ENCODE results near the gene ITGA11.
"Not testable (repeated sequence)": the region's sequence is repeated elsewhere in the genome, so short reads cannot be mapped to it uniquely, and the experiment has no call there.

ITGA11 gene

DNA sequence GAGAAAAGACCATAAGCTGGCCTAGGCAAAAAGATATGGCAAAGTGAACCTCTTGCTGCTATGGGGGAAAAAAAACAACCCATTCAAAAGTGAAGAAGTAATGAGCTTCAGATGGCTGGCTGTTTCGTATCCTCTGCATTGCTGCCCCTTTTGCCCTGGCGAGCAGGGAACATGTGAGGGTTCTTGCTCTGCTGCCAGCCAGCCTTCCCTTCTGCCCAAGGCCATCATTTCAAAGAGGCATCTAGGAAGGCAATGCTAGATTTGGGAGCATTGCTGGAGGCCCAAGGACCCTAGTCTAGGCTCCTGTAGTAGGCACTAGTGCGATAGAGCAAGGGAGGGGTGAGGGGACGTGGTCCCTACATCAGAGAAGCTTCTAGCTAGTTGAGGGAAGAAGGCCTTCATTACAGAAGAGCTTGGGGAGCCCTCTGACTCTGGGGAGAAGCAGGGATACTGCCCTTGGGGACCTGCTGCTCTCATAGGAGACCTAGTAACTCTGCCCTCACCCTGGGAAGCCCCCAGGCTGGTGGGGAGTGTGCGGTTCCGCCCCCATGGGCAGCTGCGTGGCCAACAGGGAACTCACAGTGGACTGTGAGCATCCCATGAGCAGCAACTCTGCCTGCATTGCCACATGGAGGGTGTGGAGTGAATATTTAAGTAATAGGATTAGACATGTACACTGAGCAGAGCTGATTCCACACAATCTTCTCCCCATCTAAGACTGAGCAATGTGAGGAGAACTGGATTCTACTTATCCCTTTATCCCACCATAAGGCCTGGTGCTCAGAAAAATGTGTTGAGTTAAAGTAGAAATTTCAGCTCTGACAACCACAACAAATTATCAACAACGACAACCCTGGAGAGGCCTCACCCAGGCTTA, 21.3 kb downstream of the ITGA11 start:
- DNase-seq: no peak

DNA sequence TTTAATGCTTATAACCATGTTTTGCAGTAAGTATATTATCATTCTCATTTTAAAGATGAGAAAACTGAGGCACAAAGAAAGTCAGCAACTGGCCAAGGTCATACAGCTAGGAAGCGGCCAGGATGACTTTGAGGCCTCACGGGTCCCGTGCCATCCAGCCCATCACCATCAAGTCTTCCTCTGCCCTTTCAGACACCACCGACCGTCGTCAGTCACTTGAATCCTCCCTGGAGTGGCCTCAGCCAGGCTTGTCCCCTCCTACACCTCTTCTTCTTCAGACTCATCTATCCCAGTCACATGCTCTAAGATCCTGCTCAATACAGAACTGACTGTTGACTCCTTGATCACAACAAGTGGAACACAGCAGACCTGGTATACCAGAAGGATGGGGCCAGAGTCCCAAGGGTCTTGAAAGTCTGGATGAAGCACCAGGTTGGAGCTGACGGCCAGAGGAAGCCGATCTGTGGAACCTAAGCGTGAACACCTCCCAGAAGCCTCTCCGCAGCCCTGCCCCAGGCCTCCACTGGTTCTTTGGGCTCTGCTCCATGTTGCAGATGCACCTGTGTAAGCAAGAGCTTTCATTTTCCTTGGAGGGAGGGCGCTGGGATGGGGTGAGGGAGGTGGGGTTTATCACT, 22.1 kb downstream of the ITGA11 start:
- no peak for DNase-seq

DNA sequence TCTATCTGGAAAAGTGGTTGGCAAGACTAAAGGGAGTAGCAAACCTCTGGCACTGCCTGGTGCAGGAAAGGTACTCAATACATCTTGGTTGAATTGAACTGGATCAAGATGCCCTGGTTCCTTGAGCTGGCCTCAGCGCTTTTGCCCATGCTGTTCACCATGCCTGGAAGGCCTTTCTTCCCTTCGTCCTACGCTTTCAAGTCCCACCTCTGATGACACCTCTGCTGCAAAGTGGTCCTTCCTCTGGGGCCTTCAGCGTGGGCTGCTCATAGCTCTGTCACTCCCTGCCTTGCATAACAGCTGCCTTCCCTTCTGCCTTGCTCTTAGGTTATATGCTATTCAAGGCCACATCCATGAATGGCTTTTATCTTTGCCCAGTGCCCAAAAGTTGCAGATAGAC, 23.0 kb downstream of the ITGA11 start:
- no peak for DNase-seq

DNA sequence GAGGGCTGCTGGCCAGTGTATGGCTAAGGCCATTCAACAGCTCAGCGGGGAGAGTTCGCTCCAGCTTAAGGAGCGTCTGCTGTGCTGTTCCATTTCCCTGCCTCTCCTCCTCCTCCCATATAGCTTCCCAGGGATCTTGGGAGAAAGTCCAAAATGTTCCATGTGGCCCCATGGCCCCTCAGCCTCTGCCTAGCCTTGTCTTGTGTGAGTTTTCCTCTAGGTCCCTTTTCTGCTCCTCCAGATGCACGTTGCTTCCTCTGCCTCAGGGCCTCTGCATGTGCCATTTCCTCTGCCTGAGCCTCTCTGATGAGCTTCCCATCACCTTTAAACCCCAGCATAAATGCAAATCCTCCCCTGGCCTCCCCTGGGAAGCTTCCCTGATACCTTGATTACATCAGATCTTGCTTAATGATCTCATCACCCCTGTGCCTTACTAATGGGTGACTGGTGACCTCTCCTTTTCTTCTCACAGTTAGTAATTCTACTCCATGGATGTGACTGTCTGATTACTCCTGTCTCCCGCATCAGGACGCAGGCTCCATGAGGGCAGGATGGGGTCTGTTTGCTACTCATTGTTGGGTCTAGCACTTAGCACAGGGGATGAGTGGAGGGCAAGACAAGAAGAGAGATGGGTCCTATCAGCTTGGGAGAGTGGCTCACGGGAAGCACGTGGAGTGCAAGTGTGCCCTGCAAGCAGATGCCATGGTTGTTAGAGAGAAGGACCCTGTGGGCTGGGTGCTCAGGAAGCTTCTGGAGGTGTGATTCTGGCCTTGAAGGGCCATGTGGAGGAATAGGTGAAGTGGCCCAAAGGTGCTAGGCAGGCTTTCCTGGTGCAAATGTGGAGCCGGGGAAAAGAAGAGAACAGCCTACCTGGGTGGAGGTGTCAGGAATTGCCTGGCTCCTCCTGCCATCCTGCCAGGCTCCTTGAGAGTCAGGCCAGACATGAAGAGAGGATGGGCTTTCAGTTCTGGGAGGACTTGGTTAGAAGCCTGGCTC, 23.8 kb downstream of the ITGA11 start:
- DNase-seq: no peak

DNA sequence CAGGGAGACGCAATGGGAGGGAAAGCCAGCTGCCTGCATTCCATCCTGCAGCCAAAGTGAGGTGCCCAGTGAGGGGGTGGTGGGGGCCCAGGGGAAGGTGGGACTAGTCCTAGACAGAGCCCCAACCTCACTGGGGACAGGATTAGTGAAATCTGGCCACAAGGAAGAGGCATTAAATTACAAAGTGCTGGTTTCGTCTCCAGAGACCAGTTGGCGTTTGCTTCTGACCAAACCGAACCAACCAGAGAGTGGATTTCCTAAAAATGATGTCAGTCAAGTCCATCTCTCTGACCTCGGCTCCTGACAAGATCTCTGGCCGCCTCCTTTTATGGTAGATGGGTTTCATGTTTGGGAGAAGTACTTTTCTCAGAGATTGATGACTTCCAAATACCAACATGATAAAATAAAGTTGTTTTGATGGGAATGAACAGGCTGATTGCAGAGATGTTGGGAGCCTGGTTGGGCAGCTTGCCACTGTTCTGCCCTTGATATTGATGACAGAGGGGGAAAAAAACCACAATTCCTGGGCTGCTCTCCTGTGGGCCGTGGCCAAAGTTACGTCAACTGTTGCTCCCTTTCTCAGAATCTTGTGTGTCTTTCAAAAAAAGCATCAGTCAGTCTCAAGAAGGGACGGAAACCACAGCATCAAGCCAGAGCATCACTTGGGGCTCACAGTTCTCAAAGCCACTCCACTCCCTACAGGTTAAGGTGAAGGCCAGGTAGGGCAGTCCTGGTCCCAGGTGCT, 24.6 kb downstream of the ITGA11 start:
- DNase-seq: no peak

DNA sequence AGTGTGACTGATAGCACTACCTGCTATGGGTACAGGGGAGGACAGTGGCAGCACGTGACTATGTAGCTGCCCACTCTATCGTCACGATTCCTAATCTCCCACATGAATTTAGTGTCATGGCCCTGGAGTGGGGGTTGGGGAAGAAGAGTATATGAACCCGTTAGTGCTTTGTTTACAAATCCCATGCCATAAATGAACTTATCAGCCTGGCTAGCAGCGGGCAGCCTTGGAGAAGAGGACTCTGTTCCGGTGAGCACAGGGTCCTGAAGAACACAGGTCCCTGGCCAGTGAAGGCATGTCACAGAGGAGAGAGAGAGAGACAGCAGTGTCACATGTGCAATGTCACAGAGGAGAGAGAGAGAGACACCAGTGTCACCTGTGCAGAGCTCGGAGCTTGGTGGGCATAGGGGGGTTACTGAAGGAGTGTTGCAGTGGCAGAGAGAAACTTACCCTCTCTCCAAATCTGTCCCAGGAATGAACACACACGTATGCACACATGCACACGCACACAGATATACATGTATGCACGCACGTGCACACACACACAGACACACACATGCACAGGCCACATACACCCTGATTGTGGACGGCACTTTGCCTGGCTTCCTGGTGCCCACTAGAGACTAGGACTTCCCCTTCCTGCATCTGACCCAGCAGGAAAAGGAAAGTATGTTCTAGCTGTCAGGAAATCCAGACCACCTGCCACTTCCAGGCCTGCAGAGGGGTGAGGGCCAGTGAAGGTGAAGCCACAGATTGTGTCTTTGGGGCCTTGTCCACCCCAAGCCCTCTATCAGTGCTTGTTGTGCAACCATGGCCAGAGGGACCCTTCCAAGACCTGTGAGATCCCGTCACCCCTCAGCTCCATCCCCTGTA, 26.3 kb downstream of the ITGA11 start:
- no peak for DNase-seq

DNA sequence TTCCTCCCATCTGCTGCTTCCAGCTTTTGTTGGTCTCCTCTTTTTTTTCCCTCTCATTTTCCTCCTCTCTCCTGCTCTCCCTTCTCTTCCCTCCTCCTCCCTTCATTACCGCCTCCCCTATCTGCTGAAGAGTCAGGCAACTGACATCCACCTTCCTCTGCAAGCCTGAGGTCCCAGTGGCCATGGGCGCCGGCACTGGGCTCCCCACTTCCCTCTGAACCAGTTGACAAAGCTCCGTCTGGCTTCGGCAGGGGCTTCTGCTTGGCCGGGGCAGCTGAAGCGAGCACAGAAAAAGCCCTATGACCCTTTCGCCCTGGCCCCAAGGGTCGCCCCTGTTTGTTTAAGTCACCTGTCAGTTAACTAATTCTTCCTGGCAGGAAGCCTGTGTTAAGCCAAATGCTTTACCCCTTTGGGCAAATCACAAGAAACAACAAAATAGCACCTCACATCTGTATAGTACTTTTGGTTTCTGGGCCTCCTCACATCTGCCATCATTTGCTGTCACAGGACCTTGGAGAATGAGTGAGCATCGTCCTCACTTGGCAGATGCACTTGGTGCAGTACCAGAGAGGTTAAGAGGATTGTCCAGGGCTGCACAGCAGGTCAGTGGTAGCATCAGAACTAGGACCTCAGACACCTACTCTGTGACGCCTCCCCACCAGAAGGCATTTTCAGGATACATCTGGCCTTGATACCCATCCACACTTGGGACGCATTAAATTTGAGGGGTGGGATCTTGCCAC, 27.7 kb downstream of the ITGA11 start:
- no peak for DNase-seq

DNA sequence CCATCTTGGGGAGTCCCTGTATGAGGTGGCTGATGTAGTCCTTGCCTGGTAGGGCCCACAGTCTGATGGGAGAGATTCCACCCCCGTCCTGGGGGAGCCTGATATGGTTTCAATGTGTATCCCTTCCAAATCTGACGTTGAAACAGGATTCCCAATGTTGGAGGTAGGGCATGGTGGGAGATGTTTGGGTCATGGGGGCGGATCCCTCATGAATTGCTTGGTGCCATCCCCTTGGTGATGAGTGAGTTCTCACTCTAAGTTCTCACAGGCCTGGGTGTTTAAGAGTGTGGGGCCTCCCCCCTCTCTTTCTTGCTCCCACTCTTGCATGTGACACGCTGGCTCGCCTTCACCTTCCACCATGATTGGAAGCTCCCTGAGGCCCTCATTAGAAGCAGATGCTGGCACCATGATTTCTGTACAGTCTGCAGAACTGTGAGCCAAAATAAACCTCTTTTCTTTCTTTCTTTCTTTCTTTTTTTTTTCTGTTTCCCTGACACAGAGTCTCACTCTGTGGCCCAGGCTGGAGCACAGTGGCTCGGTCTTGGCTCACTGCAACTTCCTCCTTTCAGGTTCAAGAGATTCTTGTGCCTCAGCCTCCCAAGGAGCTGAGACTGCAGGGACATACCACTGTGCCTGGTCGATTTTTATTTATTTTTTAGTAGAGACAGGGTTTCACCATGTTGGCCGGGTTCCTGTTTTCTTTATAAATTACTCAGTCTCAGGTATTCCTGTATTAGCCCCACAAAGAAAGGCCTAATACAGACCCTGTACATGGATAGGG, 28.6 kb downstream of the ITGA11 start:
- no peak for DNase-seq

DNA sequence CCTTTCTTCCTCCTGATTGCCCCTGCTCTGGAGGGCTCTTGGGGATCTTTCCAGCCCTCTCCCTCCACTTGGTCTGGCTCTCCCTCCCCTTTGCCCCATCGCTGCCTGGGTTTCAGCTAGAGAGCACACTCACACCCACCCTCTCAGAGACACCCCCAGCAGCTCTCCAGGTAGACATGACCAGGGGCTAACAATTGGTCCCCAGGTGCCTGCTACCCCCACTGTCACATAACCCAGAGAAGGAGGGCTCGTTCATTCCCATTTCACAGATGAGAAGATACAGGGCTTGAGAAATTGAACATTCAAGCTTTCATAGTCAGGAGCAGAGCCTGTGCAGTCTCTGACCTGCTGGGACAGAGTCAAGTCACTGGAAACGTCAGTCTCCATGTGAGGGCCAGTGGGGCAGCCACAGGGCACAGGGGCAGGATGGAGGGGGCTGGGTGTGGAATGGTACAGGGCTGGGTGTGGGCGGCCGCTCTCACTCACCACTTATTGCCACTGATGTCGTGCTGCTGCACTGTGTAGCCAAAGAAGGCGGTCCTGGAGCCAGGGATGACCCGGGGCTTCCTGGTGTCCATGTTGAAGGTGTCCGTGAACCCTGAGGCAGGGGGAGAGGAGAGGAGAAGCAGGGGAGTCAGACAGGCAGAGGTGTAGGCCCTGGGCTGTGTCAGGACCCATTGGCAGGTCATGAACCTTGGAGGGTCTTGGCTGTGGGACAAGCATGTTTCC, 29.4 kb downstream of the ITGA11 start:
- no peak for DNase-seq

DNA sequence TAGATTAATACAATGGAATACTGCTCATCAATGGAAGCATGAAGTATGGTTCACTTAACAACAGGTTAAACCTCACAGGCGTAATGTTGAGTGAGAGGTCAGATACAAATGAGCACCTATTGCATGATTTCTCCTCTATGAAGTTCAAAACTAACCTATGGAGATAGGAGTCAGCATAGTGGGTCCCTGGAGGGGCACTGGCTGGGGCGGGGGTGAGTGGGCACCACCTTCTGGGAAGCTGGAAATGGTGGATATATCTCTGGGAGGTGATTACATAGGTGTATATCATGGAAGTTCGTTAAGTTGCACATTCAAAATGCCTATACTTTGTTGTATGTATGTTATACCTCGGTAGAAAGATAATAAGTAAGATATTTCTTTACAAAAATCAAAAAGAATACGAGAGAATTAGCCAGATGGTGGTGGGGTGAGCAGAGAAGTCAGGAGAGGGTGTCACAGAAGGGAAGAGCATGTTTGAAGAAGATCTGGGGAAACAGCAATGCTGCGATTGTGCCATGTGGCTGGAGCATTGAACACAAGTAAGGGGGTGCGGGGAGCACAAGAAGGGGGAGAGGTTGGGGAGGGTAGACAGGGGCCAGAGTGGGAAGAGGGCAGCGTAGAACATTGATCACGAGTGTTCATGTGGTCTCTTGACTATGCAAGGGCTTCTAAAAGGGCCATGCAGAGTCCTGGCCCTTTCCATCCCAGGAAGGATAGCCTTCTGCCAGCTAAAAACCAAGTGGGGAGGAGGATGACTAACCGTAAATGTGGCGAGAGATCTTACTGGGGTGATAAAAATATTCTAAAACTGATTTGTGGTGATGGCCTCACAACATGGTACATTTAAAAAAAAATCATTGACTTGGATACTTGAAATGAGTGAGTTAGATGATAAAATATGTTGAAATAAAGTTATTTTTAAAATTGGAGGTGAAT, 30.2 kb downstream of the ITGA11 start:
- DNase-seq: no peak

DNA sequence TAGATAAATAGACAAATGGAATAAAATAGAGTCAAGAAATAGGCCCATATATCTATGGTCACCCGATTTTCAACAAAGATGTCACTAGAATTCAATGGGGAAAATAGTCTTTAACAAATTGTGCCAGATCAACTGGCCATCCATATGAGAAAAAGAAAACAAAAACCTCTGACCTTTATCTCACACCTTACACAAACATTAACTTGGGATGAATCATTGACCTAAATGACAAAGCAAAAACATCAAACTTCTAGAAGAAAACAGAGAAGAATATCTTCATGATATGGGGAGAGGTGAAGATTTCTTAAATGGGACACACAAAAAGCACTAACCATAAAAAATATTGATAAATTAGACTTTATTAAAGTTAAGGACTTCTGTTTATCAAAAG, 31.9 kb downstream of the ITGA11 start:
- no peak for DNase-seq

DNA sequence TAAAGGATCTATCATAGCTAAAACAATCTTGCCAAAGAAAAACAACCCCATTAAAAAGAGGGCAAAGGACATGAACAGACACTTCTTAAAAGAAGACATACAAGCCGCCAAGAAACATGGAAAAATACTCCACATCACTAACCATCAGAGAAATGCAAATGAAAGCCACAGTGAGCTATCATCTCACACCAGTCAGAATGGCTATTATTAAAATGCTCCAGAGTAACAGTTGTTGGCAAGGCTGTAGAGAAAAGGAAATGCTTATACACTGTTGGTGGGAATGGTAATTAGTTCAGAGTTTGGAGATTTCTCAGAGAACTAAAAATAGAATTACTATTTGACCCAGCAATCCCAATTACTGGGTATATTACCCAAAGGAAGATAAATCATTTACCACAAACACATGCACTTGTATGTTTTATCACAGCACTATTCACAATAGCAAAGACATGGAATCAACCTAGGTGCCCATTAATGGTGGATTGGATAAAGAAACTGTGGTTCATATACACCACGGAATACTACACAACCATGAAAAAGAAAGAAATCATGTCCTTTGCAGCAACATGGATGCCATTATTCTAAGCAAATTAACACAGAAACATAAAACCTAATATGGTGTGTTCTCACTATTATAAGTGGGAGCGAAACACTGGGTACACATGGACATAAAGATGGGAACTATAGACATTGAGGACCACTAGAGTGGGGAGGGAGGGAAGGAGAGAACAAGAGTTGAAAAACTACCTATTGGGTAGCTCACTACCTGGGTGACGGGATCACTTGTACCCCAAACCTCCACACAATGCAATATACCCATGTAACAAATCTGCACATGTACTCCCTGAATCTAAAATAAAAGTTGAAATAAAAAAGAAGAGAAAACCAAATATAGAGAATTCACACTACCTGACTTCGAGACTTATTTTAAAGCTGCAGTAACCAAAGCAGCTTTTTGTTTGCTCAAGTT, 32.6 kb downstream of the ITGA11 start:
- no peak for DNase-seq

DNA sequence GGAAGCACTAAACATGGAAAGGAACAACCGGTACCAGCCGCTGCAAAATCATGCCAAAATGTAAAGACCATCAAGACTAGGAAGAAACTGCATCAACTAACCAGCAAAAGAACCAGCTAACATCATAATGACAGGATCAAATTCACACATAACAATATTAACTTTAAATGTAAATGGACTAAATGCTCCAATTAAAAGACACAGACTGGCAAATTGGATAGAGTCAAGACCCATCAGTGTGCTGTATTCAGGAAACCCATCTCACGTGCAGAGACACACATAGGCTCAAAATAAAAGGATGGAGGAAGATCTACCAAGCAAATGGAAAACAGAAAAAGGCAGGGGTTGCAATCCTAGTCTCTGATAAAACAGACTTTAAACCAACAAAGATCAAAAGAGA, 34.0 kb downstream of the ITGA11 start:
- DNase-seq: not testable (repeated sequence)

DNA sequence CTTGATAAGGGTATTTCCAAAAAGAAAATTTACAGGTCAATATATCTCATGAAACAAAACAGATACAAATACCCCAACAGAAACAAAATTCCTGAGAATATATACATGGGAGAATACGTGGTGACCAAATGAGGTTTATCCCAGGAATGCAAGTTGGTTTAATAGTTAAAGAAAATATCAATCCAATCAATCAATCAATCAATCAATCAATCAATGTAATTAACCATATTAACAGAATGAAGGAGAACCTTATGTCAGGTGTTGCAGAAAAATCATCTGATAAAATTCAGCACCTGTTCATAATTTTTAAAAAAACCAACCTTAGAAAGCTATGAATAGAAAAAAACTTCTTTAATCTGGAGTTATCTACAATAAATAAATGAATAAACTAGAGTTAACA, 35.9 kb downstream of the ITGA11 start:
- DNase-seq: no peak

DNA sequence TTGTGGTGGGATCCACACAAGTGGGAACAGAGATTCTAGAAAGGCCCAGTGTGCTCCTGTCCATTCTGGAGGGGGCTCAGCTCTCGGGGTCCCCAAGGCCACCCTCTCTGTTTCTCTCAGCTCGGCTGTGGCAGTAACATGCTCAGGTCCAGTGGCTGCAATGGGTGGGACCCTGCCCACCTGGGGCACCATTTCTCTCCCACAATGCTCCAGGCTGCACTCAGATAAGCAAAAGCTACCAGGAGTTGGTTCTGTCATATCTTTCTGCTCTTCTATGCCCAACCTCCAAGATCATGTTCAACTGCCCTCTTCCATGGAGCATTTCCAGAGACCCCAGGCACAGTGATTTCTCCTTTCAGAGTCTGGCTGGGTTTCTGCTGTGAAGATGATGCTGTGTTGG, 40.8 kb downstream of the ITGA11 start:
- no peak for DNase-seq

DNA sequence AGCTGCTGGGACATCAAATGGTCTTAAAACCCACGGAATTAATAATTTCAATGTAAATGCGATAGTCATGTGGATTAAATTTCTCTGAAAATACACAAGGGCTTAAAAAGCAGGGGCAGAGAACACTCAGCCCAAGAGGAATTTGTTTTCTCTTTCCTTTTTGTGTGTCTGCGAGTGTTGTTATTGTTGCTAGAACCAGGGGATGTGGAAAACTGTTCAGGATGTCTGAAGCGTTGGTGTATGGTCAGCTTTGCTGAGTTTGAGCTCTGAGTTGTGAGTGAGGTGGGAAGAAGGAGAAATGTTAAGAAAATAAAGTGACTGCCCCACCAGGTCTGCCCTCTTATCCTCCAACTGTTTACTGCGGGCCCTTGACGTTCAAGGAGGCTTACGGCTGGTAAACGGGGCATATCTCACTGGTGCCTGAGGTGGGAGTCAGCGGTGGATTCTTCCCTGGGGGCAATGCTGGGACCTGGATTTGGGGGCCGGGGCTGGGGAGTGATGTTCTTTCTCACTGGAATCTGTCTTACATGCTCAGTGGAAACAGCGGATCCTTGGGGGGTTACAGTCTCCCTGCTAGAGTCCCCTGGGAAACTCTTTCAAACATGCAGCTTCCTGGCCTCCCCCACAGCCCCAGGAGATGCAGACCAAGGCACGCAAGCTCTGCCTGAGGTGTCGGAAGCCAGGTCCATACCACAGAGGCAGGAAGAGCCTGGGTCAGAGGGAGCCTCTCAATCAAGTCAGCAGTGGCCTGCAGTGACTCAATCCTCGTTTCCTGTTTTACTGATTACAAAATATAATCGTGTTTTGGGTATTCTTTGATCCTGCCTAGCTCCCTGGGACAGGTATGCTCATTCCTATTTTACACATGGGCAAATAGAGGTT, 41.8 kb downstream of the ITGA11 start:
- no peak for DNase-seq
